Colonic mucosa (tissue), 4 donors: Measurements from ENCODE around the gene MORN1. TPM values are rescaled to one million over a fixed set of nuclear protein-coding genes. Genes with fewer than 3 reads are reported as not detected.

Experiments
- DNase-seq: peaks from one replicate; pipeline ENCODE4 v3.0.0-alpha.2; 2020
- H3K27ac ChIP-seq: fragments of 200-600 bp; one replicate; pipeline ENCODE4 v1.8.0; 2021
- H3K27me3 ChIP-seq: fragments of 200-600 bp; one replicate; pipeline ENCODE4 v1.8.0; 2021
- H3K36me3 ChIP-seq: fragments of 200-600 bp; one replicate; pipeline ENCODE4 v1.8.0; 2021
- H3K4me1 ChIP-seq: fragments of 200-600 bp; one replicate; pipeline ENCODE4 v1.8.0; 2021; ENCODE audit warnings: mild to moderate bottlenecking
- H3K4me3 ChIP-seq: fragments of 200-600 bp; one replicate; pipeline ENCODE4 v1.8.0; 2021
- H3K9ac ChIP-seq, 2 donors: one replicate each; pipeline ENCODE4 v1.7.0; 2013; ENCODE audit warnings: control low read depth in 2 of 2, low read depth in 2 of 2, low read length in 2 of 2
- H3K9me3 ChIP-seq: fragments of 200-600 bp; one replicate; pipeline ENCODE4 v1.8.0; 2021
- CTCF ChIP-seq: fragments of 200-600 bp; IDR thresholded peaks from one replicate; pipeline ENCODE4 v1.8.0; 2022; ENCODE audit warnings: antibody characterized with exemption, mild to moderate bottlenecking
- intact Hi-C: fragments of 100-400 bp; cut with DNase I; formaldehyde crosslinking; loops from one replicate; pipeline ENCODE4 v1.14.1; 2022
- total RNA-seq, 2 donors: library from RNA; stranded (reverse); fragmentation: NEBNext Ultra II Directional in 1 of 2; extraction: Animal tissue kit (Norgen Biotek cat#: 25700) in 1 of 2; gene quantifications; one replicate each; pipeline ENCODE4 v1.2.1, GENCODE V29; 2021
- donor health status: healthy.
- donor health status: DM: no; HTN: no; CAD: no.
- donor health status: DM: no; HTN: no; CAD: no.

Gene MORN1
- total RNA-seq, 2 donors from 2014 or later = 11.3 to 18.9 TPM

DNA sequence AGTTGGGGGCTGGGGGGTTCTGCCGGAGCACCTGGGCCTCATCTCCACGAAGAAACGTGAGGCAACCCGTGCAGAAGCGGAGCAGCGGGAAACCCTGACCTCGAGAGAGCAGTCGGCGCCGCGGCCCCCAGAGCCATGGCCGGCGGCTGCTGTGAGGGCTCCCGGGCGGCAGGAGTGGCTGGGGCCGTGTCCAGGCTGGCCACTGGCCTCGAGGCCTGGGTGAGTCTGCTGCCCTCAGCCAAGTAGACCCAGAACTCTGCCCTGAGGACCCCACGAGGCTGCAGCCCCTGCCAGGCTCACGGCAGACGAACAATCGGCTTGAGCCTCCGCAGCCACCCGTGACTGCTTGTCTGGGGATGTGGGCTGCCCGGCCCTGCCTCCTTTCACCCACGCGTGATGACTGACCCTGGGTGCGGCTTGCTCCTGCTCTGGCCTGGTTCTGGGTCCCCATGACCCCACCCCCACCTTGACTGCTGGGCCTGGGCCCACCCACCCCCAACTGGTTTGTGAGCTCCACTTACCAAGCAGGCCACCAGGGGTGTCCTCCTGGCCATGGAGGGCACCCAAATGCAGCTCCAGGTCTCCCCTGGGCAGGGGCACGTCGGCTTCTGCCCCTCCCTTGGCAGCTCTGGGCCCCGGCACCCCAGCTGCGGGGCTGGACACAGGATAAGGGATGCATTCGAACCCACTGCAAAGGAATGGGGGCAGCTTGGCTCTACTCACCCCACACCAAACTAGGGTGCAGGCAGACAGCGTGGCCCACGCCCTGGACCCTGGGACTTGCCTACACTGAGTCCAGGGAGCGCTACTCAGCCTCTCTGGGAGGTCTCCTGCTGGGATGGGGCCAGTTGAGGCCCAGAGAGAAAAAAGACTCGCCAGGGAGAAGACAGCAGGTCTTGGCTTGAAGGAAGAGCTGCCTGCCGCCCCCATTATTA is 34.2 kb downstream of the MORN1 start:
- no peaks in the 10 kb centered on the region for H3K9me3 ChIP-seq
- H3K27ac ChIP-seq = no peak overlapping the region
- H3K4me1 ChIP-seq = no peaks in the 10 kb centered on the region
- H3K9ac ChIP-seq = no peak overlapping the region
- DNase-seq = no peak
- H3K4me3 ChIP-seq = no peak overlapping the region
- TF ChIP-seq CTCF = no peak
- intact Hi-C loops = no loop called here
- H3K36me3 ChIP-seq = no peaks in the 10 kb centered on the region
- no peaks in the 10 kb centered on the region for H3K27me3 ChIP-seq

GRCh38 chr1:2356401-2356800 is 35.0 kb downstream of the MORN1 start:
- Histone ChIP-seq H3K4me1 (no peaks in the 10 kb centered on the region), H3K9me3 (no peaks in the 10 kb centered on the region), H3K27ac (no peak overlapping the region), H3K36me3 (no peaks in the 10 kb centered on the region), H3K4me3 (no peak overlapping the region), H3K9ac (no peak overlapping the region), H3K27me3 (no peaks in the 10 kb centered on the region)
- DNase-seq = no peak
- intact Hi-C loops = no loop called here
- TF ChIP-seq CTCF = no peak

DNA sequence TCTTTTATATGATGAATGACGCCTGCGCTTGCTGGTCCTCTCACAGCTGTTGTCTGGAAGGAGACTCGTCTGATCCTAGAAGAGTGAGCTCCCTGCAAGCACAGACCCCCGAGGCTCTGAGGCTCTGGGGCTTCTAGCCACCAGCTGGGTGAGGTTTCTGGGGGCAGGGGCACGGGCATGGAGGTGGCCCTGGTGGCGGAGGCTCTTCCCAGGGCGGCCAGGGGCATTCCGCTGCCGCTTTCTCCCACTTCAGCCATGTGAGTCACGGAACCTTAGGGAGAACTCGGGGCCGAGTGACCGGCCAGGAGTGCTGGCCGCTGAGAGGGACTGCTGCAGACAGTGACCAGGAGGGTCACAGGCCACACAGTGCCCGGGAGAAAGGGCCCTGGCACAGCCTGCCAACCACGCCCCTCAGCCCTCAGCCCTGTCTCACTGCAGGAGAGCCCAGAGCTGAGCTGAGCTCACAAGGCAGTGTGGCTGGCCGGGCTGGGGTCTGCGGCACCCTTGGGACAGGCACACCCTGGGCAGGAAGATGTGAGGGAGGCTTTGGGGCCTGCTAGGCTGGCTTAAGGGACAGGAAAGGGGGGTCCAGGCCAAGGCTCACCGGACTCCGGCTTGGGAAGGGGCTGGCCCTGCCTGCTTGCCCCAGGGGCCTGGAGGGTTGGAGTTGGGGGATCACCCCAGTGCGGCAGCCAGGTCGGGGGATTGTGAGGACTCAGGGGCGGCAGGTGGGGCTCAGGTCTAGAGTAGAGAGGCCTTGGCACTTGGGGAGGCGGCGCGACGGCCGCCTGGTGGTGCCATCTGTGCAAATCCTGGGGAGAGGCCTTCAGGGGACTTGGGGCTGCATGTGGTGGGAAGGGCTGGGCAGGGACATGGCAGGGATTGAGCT is 35.7 kb downstream of the MORN1 start:
- TF ChIP-seq CTCF = no peak
- no peaks in the 10 kb centered on the region for H3K36me3 ChIP-seq
- intact Hi-C loops = no loop called here
- no peaks in the 10 kb centered on the region for H3K27me3 ChIP-seq
- H3K27ac ChIP-seq = no peak overlapping the region
- no peak for DNase-seq
- no peaks in the 10 kb centered on the region for H3K4me1 ChIP-seq
- H3K4me3 ChIP-seq = no peak overlapping the region
- no peaks in the 10 kb centered on the region for H3K9me3 ChIP-seq
- H3K9ac ChIP-seq = no peak overlapping the region

GRCh38 chr1:2354511-2355372 is 36.6 kb downstream of the MORN1 start:
- no peaks in the 10 kb centered on the region for H3K36me3 ChIP-seq
- no peaks in the 10 kb centered on the region for H3K27me3 ChIP-seq
- no peak overlapping the region for H3K4me3 ChIP-seq
- H3K27ac ChIP-seq = no peak overlapping the region
- no peak for DNase-seq
- H3K4me1 ChIP-seq = no peaks in the 10 kb centered on the region
- no peak for TF ChIP-seq CTCF
- intact Hi-C loops = no loop called here
- H3K9ac ChIP-seq = no peak overlapping the region
- no peaks in the 10 kb centered on the region for H3K9me3 ChIP-seq
